Left ventricle myocardium superior (tissue), 1 donor: ENCODE data around the gene PLEKHM2. TPM values are rescaled to one million over a fixed set of nuclear protein-coding genes. Genes with fewer than 3 reads are reported as not detected.

Experiments
- ATAC-seq: fragments of 200-7000 bp; cut with Tn5 transposase; one replicate; pipeline ENCODE4 v1.9.1; 2020; ENCODE audit warnings: mild to moderate bottlenecking, moderate library complexity
- DNase-seq: peaks from one replicate; pipeline ENCODE4 v3.0.0-alpha.2; 2020
- intact Hi-C: fragments of 100-400 bp; cut with micrococcal nuclease; formaldehyde crosslinking; loops from one replicate; pipeline ENCODE4 v1.11.0; 2022
- total RNA-seq: library from RNA; stranded (reverse); fragmentation: NEBNext Ultra II Directional; extraction: Animal tissue kit (Norgen Biotek cat#: 25700); gene quantifications from one replicate; pipeline ENCODE4 v1.2.1, GENCODE V29; 2021
- donor health status: DM: no; HTN: yes; CAD: no; lungs with severe emphysema.

PLEKHM2 gene
- total RNA-seq, 1 donor from 2014 or later, result 95.2 TPM

GRCh38 chr1:15749399-15750291, 65.5 kb downstream of the PLEKHM2 start:
- intact Hi-C loops, result no loop called here
- peak; percentile 28 for ATAC-seq
- no peak for DNase-seq

- no peak for ATAC-seq
- intact Hi-C loops, result no loop called here
These were observed 66.8 kb downstream of the PLEKHM2 start for GRCh38 chr1:15750924-15751323.

DNA sequence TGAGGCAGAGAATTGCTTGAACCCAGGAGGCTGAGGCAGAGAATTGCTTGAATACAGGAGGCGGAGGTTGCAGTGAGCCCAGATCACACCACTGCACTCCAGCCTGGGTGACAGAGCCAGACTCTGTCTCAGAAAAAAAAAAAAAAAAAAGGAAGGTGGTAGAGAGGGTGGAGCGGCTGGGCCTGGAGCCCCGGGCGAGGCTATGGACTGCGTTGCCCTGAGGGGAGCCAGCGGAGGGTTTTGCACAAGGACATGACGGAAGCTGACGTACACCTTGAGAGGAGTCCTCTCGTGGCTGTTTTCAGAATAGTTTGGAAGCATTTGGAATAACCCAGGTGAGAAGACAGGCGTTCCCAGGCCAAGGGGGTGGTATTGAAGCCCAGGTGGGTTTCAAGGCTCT, 67.6 kb downstream of the PLEKHM2 start:
- intact Hi-C loops, result no loop called here
- no peak for ATAC-seq
- no peak for DNase-seq

More at GRCh38 chr1:15750924-15751323, 66.8 kb downstream of the PLEKHM2 start:
- no peak for DNase-seq

DNA sequence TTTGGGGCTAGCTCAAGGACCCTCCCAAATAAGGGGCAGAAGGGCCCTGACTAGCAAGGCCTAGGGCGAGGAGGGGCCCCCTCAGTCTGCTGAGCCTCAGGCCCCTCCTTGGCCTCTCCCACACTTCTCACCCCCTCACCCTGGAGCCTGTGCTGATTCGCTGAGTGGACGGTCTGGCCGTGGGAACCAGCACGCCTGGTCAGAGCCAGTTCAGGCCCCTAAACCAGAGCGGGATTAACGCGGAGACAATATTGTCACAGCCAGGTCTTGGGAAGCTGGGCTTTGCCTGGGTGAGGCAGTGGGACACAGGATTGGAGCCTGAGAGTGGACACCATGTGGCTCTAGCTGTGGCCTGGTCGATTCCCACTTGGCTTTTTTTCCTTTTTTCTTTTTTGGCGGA, 69.7 kb downstream of the PLEKHM2 start:
- ATAC-seq, result no peak
- no peak for DNase-seq
- intact Hi-C loops, result no loop called here

GRCh38 chr1:15755021-15755645, 71.0 kb downstream of the PLEKHM2 start:
- ATAC-seq, result no peak
- no peak for DNase-seq
- intact Hi-C loops, result no loop called here

DNA sequence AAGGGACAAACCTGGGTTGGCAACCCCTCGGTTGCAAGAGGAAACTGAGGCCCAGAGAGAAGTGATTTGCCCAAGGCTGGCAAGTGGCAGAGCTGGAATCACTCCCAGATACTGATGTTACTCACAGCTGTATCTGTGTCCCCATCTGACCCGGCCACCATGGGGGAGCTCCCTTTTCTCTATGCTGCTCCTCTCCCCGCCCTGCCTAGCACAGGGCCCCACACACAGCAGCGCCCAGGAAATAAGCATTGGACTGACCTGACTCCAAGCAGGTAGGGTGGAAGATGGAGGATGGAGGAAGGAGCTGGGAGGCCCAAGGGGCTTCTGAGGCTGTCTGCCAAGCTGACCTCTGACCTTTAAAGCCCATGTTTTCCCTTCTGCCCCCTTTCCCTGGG, 71.5 kb downstream of the PLEKHM2 start:
- no peak for ATAC-seq
- no peak for DNase-seq
- intact Hi-C loops, result no loop called here

- DNase-seq (no peak), ATAC-seq (no peak)
- intact Hi-C loops, result no loop called here
These were observed 72.3 kb downstream of the PLEKHM2 start for GRCh38 chr1:15756143-15757015.

DNA sequence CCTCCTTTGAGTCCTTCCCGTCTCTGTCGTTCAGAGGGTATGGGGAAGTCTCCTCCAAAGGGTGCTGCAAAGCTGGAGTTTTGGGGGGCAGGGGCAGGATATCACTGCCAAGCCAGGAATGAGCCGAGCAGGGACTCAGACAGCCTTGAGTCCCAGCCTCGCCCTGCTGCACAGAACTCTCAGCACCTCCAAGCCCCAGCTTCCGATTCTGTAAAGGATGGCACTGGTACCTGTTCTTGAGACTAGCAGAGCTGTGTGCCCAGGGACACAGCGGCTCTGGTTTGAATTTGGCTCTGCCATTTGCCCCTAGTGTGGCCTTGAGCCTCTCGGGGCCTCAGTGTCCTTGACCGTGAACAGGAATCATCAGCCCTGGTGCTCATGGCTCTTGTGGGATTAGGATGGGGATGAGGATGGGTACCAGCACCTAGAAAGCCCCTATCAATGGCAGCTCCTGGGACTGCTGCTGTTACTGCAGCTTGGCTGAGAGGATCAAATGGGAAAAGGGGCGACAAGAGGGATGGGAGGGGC, 73.0 kb downstream of the PLEKHM2 start:
- intact Hi-C loops, result no loop called here
- DNase-seq (no peak), ATAC-seq (no peak)

DNA sequence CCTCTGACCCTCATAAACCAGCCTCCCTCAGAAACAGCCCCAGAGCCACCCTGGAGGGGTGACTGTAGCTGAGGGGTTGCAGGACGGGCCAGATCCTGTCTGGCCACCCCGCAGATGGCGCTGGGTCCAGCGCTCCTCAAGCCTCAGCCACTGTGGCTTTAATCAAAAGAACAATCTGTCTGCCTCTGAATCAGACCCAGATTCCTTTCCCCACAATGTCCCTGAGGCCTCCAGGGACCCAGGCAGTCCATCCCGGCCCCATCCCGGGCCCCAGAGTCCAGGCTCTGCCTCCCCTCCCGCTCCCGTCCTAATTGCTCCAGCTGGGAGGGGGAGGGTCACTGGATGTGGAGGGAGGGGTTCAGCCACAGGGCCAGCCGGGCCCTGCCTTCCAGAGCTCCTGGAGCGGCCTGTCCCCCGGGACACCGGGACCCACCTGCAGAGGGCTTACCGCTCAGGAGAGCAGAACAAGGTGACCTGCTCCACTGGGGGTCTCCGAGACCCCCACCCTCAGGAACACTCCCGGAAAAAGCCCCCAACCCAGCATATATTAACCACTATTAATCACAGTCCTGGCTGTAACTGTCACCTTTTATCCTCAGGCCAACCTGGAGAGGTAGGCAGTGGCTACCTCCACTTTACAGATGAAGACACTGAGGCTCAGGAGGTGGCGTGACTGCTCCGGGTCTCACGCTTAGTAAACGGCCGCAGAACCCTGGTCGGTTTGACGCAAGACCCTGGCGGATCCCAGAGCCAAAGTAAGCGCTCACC, 73.6 kb downstream of the PLEKHM2 start:
- DNase-seq (no peak), ATAC-seq (peak; percentile 3)
- intact Hi-C loops, result no loop called here

DNA sequence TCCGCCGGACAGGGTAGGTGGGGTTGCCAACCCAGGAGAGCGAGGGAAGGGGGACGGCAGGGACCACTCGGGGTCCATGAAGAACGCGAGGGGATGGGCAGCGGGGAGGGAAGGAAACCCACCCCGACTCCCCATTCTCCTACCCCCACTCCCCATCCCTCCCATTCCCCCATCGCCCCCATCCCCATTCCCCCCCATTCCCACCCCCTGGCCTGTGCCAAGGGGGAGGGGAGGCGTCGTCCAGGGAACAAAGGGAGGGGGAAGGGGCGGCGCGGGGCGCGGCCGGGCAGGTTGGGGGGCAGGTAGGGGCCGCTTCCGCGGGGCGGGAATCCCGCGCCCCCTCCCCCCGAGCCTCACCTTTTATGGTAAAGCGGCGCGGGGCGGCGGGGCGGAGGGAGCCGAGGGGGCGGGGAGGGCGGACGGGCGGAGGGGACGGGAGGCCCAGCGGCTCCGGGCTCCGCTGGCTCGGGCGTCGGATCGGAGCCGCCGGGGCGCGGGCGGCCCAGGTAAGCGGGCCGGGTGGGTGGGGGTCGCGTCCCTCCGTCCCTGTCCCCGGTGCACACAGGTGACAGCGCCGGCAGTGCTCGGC, 74.3 kb downstream of the PLEKHM2 start, which contains the start of gene FBLIM1:
FBLIM1 (plus strand) TSS at position 453 of the 589 bp plus-strand sequence. CDS start 6,189 bp downstream, outside the sequence.
- DNase-seq (peak; percentile 73), ATAC-seq (peak; percentile 42)
- intact Hi-C loops, result no loop called here

DNA sequence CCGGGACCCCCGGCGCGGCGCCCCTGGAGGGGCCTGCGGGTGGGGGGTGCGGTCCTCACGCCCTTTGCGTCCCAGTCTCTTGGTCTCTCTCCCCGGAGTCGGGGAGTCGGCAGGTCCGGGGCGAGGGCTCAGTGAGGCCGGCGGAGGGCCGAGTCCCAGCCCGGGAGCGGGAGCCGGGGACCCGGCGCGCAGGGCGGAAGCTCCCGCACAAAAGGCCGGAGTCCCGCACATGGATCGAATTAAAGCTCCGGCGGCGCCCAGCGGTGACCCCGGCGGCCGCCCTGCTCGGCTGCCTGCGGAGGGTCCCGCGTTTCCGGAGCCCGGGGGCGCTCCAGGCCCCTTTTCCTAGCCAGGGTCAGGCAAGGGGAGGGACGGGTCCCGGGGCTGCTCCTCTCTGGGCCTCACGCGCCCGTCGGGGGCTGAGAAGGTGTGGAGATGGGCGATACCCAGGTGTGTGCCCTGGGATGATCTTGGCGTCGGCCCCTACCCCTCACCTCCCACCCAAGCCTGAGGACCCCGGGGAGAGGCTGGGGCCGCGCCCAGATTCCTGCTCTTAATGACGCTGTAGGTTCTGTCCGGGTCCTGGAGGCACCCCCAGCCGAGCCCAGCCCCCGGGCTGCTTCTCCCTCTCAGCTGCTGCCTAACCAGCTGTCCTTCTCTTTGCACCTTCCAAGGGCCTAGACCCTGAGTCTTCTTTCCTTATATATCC, 75.0 kb downstream of the PLEKHM2 start:
- no peak for DNase-seq
- peak; percentile 8 for ATAC-seq
- intact Hi-C loops, result no loop called here

DNA sequence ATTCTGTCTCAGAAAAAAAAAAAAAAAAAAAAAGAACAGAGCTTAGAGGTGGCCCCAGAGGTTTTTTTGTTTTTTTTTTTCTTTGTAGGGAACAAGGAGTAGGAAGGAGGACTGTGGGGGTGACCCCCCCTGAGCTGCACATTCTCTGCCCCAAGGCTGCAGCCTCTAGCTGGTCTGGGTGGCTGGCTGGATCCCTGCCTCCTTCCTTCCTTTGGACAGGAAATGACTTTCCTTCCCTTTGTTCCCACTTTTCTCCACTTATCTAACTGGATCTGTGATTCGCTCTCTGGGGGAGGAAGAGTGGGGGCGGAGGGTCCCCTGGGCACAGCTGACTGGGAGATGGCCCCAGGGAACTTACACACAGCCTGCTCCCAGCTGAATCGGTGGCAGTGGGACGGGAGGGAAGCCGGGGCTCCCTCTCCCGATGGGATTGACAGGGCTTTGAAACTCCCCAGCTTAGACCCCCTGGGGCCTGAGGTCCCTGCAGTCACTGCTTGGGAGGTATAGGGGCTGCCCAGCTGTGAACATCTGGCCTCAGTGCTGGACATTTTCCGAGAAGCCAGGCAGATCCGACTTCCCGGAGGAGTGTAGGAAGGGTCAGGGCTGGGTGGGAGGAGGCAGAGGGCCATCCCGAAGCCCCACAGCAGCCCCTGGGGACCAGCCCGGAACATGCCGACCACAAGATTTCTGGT, 76.5 kb downstream of the PLEKHM2 start:
- ATAC-seq, result peak; percentile 34
- peak; percentile 72 for DNase-seq
- intact Hi-C loops, result no loop called here

- intact Hi-C loops, result no loop called here
- ATAC-seq, result peak; percentile 66
- DNase-seq, result peak; percentile 69
These were observed 77.4 kb downstream of the PLEKHM2 start for GRCh38 chr1:15761366-15762128.

GRCh38 chr1:15762546-15762945, 78.4 kb downstream of the PLEKHM2 start:
- DNase-seq (no peak), ATAC-seq (no peak)
- intact Hi-C loops, result no loop called here

DNA sequence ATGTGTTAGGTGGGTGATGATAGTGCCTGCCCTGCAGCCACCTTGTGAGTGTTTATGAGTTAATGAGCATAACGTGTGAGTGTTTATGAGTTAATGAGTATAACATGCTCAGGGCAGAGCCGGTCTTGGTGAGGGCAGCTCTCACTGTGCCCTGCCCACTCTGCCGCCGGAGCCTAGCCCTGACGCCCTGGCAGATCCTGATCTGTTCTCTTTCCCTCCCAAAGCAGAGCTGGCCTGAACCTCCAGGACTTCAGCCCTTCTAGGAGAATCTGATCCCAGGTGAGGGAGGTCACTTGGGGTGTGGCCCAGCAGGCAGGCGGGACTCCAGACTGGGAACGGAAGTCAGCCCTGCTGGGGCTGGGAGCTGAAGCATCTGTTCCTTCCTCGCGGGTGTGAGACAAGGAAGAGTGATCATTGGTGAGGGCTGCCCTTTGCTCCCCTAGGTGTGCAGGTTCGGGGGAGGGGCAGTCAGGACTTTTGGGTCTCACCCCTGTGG, 80.2 kb downstream of the PLEKHM2 start:
- no peak for DNase-seq
- intact Hi-C loops, result no loop called here
- ATAC-seq, result no peak

DNA sequence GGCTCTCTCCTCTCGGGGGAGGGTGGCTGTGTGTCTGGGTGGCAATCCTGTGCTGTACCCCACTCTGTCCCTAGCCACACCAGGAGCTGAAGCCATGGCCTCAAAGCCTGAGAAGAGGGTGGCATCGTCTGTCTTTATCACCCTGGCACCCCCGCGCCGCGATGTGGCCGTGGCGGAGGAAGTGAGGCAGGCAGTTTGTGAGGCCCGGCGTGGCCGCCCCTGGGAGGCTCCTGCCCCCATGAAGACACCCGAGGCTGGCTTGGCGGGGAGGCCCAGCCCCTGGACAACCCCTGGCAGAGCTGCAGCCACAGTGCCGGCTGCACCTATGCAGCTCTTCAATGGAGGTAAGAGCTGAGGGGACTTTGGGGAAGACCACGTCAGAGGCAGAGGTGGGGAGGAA, 80.8 kb downstream of the PLEKHM2 start:
- no peak for DNase-seq
- intact Hi-C loops, result no loop called here
- ATAC-seq, result no peak
